ENCODE measurements around the gene BBIP1.
"Not testable (repeated sequence)": the region's sequence is repeated elsewhere in the genome, so short reads cannot be mapped to it uniquely, and the experiment has no call there.

Gene BBIP1

DNA sequence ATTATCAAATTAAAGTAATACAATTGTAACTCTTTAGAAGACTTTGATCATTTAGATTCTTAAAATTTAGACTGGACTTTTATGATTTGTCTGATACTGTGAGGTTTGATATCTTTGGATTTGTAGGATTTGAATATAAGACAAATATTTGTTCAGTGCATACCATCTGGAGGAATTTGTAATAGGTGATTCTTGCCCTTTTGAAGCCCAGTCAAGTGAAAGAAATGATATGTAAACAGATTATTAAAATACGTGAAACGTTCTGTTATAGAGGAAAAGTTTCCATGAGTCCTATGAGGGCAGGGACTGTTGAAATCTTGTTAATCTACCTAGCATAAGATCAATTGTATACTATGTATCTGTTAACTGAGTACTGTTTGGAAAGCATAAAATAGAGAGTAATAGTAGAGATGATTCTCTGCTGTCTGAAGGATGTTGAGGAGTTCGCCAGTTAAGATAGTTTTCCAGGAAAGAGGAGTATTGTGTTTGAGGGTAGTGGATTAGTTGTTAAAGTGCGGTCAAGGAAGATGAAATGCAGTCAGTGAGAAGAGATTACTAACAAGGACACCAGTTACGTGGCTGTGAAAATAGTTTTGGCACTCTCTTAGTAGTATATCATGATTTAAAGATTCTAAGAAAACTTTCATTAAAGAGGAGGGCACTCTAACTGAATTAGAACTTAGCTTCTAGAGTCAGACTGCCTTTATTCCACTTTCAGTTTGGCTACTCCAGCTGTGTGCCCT, 32.9 kb downstream of the BBIP1 start:
- no peak for DNase-seq (ENCODE audit: low read depth, low spot score)

DNA sequence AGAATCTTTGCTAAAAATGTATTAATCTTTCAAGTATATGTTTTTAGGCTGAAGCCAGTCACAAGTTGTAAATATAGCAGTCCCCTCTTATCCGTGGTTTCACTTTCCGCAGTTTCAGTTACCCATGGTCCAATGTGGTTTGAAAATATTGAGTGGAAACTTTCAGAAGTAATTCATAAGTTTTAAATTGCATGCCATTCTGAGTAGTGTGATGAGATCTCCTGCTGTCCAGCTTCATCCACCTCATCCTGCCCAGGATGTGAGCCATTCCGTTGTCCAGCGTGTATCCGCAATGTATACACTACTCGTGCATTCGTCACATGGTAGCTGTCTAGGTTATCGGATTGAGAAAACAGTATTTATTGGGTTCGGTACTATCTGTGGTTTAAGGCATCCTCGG, 35.1 kb downstream of the BBIP1 start:
- DNase-seq (ENCODE audit: low read depth, low spot score), result no peak

DNA sequence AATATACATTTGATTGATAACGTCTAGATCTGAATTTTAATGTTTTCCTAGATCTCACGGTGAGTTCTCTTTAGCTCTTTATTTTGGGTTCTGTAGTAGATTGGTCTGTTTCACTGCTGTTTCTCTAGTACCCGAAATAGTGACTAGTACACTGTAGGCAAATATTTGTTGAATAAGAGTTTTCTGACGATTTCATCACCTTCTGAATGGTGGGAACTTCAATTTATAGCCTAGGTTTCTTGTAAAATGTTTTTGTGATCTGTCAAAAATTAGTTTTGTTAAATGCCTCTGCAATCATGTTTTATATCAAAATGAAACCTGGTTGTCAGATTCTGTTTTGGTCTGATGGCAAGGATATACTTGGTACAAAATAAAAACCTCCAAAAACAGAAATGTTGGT, 37.1 kb downstream of the BBIP1 start:
- no peak for DNase-seq (ENCODE audit: low read depth, low spot score)

DNA sequence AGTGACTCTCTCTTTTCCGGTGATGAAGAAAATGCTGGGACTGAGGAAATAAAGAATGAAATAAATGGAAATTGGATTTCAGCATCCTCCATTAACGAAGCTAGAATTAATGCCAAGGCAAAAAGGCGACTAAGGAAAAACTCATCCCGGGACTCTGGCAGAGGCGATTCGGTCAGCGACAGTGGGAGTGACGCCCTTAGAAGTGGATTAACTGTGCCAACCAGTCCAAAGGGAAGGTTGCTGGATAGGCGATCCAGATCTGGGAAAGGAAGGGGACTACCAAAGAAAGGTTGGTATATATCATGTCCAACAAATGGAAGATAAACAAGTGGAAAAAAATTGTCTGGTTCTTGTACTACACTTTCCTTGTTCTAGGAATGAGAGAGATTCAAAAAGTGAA, 37.7 kb downstream of the BBIP1 start:
- DNase-seq (ENCODE audit: low read depth, low spot score), result no peak

DNA sequence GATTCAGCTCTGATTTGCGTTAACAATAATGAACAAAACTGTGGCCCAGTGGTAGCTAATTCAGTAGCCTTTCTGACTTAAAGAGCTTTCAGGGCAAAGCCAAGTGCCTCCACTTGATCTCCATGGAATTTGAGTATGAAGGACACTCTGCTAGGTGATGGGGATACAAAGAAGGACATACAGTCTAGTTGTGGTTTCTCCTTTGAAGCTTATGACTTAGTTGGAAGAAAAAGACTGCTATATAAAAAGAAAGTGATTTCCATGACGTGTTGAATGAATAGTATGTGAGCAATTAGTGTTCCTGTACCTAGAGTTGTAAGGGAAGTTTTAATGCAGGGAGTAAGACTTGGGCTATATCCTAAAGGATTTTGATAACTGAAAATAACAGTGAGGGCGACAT, 39.0 kb downstream of the BBIP1 start:
- no peak for DNase-seq (ENCODE audit: low read depth, low spot score)

DNA sequence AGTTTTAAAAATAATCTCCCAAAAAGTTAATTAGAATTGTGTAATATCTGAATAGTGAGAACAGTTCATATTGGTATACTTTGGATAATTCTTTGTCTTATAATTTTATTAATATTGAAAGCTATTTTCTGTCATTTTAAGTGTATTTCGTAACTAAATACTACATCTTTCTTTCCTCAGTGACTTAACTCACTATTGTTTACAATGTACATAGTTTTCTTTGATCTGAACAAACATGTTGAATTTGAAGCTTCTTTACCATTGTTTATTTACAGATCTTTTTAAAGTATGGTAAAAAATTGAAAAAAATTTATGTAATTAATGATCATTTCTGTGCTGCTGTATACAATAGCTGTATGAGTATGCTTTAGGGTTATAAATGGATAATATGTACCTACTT, 42.2 kb downstream of the BBIP1 start:
- DNase-seq (ENCODE audit: low read depth, low spot score), result no peak

DNA sequence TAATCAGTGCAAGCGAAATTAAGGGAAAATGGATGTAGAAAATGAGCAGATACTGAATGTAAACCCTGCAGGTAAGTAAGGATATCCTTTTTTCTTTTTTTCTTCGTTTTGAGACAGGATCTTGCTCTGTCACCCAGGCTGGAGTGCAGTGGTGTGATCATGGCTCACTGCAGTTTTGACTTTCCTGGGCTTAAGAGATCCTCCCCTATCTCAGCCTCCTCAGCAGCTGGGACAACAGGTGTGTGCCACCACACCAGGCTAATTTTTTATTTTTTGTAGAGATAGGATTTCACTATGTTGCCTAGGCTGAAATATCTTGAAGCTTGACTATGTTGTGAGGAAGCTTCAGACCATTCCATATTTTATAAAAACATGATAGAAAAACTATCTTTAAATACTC, 43.0 kb downstream of the BBIP1 start:
- no peak for DNase-seq (ENCODE audit: low read depth, low spot score)

DNA sequence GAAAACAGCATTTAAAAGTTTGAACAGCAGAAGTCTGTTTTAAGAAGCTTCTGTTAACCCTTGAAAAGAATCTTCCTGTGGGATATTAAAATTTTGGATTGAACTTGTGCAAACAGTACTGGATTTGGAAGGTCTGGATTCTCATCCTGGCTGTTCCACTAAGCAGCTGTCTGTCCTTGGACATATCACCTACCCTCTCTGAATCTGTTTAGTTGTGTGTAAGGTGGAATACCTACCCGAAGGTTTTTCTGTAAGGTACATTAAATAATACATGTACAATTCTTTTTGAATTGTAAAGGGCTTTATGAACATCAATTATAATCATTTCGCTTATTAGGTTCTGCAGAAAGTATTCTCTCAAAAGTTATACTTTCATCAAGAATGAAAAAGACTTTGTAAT, 45.0 kb downstream of the BBIP1 start:
- DNase-seq (ENCODE audit: low read depth, low spot score), result no peak

DNA sequence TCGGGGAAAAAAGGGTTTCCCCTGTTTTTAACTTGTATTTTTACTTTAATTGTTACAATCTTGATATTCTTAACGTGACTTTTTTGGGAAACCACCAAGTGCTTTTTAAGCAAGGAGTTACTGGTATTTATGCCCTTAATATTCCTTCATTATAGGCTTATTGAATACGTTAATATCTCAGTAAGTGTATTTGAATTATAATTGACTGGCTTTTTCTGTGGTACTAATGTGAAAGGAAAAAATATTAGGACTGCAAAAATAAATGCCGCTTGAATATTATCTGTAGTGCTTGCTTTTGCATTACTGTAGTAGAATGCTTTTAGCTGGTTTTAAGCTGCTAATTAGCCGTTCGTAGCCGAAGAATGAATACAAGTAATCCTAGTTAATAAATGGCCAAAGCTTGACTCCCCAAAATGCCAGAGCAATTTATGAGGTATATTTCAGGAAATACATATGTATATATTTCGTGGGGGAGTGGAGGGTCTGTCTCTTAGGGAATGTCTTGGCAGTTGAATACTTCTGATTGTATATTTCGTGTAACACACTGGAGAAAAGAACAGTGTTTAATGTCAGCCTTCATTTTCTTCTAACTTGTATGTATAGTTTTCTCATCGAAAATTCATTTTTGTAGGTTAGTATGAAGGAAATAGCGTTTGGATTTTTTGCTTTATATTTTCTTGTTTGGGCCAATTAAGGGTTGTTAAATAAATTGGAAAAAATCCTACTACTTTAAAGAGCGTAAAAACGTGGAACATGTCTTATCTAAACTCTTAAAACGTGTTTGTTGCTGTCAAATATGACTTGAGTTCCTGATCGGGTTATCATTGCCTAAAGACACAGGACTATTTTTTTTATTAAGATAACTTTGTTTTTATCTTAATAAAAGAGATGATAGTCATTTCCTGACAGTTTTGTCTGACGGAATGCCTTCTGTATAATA, 45.7 kb downstream of the BBIP1 start:
- DNase-seq (ENCODE audit: low read depth, low spot score), result no peak

DNA sequence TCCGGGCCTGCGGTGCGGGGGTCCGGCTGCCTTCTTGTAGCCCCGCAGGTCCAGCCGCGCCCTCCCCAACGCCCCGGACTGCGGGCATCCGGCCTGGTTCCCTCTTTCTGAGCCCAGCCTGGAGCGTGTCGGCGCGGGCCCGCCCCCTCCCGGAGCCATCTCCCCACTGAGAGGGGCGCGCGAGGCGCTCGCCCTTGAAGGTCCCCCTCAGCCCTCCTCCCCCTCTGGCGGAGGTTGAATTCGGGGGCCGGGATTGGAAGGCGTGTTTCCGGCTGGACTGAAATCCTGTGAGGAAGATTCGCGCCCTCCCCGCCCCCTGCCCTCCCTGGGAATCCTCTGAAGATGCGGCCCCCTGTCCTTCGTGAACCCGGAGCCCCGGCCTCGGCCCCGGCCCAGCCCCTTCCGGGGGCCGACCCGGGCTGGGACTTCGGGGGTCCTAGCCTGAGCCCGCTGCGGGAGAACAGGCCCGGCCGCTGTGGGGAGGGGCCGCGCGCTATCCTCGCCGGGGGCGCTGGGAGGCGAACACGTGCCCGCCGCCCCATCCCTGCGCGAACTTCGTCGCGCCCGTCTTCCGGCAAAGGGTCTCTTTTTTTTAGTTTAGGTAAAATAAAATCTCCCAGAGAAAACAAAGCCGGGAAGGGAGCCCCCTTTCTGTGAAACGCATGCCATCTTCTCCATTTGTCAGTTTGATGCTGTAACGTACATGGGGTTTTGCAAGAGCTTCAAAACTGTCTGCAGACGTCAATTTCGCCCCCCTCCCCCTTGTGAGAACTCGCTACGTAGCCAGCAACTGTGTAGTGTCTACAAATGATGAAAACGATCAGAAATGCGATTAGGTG, 46.6 kb downstream of the BBIP1 start:
- peak; percentile 80 for DNase-seq (ENCODE audit: low read depth, low spot score)

DNA sequence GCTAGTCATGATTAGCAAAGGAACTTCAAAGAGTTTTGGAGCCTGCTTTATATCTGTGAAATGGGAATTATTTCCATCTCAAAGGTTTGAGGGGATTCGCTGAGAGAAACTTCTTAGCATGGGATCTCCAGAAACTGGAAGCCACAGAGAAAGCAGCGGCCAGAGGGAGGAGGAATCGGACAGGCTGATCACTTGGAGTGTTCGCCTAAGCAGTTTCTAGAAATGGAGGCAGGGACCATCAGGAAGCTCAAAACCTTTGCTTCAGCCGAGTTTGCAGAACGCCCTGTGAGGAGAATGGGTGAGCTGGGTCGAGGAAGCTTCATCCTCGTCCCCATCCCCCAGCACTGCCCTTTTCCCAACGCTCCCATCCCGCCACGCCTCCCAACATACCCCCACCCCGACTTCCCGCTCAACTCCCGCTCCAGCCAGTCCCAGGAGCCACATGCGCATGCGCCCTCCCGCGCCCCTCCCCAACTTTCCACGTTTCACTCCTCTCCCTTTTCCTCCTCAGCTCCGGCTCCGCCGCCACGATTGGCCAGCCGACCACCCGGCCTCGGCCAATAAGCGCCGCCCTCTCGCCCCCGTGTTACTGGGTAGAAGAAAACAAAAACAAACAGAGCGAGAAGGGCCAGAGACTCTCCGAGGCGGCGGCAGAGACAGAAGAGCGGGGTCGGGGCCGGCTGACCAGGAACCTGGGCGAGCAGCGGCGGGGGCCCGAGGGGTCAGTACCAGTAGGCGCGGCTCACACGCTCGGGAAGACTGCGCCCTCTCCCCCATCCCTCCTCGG, 47.5 kb downstream of the BBIP1 start, which contains the start of gene PDCD4:
Gene PDCD4, plus strand, starts transcription at position 631 of the 787 bp plus-strand sequence. CDS start 4,100 bp downstream, outside the sequence.
- peak; percentile 100 for DNase-seq (ENCODE audit: low read depth, low spot score)

DNA sequence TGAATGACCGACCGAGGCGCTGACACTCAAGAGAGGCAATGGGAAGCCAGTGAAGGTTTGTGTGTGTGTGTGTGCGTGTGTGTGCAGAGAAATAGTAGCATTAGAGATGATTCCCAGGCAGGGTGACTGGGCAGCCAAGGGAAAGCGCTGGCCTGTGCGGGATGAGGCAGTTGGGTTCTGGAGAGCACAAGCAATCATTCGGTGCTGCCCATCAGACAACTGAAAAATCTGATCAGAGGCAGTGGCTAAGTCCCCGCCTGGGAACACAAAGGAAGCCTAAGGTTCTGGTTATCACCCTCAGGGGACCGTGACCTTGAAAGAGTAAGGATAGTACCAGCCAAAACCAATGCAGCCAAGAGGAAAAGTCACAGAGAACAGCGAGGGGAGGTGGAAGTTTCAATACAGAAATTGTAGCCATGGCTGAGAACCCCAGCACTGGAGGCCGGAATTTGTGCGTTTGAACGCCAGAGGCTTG, 48.1 kb downstream of the BBIP1 start:
- peak; percentile 23 for DNase-seq (ENCODE audit: low read depth, low spot score)

DNA sequence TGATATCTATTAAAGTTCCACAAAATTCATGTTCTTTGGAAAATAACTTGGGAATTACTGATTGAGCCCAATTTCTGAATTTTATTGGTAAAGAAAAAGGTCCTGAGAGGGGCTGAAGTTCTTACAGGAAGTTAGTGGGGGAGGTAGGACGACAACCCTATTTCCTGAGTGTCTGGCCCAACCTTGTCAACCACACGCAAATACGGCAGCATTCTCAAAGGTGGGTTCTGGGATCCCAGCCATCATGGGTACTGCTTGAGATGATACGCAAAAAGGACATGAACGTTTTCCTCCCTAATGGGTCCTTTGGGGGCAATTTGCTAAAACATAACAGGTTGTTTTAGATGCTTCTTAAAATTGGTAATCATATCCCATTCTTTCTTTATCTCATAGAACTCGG, 50.0 kb downstream of the BBIP1 start:
- DNase-seq (ENCODE audit: low read depth, low spot score), result no peak

DNA sequence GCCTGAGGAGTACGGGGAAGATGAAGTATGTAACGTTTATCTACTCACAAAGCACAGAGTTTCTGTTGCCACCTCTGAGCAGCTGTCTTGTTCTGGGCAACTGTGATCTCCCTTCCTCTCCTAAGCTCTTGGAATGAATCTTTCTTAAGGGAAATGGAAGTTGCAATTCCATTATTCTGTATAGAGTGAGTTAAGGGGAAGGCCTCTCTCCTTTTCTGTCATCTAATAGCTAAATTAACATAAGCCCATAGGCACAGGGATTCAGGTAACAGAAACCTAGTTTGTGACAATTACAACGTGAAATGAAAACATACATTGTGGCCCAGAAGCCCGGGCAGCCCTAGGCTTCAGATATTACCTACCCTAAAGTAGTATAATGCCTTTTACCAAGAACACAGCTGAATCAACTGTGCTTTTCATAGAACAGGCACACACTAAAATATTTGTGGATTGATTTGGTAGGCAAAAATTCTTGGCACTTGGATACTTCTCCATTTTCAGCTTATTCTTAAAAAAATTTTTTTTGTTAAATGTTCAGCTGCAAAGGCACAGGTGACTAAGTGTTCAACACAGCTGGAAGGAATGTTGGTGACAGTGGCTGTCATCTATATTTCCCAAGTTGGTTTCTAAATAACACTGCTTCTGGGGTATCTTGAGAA, 51.0 kb downstream of the BBIP1 start:
- no peak for DNase-seq (ENCODE audit: low read depth, low spot score)

DNA sequence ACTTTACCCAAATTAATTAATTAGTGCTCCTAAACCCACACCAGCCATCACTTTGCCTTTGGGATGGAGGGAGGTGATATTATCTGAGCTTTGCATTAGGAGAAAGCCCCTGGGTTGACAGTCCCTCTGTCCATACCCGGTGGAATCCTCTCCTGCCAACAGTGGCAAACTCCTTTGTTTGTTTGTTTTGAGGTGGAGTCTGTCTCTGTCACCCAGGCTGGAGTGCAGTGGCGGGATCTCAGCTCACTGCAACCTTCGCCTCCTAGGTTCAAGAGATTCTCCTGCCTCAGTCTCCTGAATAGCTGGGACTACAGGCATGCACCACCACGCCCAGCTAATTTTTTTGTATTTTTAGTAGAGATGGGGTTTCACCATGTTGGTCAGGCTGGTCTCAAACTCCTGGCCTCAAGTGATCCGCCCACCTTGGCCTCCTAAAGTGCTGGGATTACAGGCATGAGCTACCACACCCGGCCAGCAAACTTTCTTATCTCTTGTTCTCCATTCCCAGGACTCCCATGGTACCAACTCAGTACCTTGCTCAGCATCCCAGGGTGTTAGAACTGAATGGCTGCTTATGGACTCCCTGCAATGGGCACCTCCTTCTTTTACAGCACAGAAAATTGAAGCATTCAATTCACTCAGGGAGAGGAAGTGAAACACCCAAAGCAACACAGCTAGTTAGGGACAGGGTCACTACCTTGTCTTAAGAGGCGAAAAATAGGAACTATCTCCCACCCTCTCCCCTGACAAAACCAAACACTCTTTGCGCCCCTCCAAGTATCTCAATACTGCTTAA, 51.8 kb downstream of the BBIP1 start:
- DNase-seq (ENCODE audit: low read depth, low spot score), result not testable (repeated sequence)

DNA sequence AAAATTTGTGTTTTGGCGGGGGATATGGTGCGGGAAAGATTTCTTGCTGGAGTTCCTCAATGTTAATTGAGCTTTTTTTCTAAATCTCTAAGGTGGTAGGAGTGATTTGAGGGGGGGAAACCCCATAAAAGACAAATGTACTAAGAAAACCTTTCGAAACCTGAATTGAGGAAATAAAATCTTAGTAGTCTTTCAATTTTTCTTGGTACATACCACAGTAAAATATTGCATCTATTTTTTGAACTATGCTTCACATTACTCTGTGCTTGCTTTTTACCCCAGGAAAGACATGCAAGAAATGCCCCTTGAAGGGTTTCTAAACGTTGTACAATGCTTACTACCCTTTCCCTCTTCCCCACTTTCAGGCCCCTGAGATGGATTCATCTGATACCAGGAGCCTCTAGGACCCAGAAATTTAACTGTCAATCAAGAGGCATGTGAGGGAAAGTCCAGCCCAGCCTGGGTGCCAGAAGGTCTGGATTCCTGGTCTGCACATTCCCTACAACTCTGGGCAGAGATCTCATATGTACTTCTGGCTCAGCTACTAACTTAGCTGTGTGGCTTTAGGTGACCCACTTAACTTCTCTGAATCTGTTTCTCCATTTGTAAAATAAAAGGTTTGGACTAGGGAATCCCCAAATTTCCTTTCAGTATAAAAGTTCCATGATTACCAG, 53.0 kb downstream of the BBIP1 start:
- peak; percentile 38 for DNase-seq (ENCODE audit: low read depth, low spot score)

DNA sequence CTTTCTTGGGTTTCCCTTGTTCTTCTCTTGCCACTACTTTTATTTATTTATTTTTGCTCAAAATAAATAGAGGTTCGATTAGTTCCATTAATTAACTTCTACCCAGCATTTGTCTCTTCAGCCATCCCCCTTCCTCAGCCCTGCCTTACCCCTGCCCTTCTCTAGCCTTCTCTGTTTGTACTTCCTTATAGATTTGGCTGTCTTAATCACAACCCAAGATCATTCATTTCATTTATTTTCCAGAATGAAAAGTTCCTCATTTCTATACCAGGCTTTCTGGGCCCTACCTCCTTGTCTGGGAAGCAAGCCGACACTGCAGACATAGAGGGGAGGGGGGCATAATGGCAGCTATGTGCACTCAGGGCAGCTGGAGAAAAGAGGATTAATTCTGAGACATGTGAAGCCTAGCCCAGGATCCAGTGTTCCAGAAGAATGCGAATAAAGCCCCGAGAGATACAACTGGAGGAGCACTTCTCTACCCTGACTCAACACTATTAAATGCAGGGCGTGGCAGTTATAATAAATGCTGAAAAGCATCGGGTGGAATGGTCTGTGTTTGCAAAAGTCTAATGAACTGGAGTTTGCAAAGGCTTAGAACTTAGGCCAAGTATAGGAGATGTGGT, 53.7 kb downstream of the BBIP1 start:
- peak; percentile 33 for DNase-seq (ENCODE audit: low read depth, low spot score)

DNA sequence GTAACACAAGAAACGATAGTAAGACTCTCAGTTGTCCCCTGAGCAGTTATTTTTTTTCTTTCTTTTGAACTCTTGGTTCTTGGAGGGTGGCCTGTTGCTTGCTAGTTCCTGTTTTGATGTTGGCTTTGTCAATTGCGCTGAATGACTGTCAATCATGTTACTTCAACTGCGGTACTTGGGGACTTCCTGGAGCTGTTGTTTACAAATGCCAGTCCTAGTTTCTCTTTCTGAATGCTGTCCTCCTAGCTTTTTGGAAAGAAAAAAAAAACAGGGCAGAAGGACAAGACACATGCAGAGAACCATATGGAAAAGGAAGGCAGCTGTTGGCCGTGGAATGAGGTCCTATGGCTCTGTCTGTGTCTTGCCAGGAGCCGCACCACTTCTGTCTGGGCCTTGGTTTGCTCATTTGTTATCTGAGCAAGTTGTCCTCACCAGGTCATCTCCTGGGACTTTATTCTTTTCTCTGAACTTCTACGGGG, 54.3 kb downstream of the BBIP1 start:
- no peak for DNase-seq (ENCODE audit: low read depth, low spot score)

Measured in ELF-1 (cell line).